PFSK-1 (cell line): ENCODE measurements around the gene RBMS3.

Experiments used
- FOXP2 ChIP-seq: optimal IDR thresholded peaks from 2 replicates; pipeline ENCODE3; 2011; ENCODE audit warnings: borderline replicate concordance, control low read depth, inconsistent platforms; ENCODE audit not compliant: insufficient read depth; ENCODE audit errors: extremely low read length, extremely low read depth
- POLR2AphosphoS5 ChIP-seq: IDR thresholded peaks from 2 replicates; pipeline ENCODE4 v1.6.1; 2012; ENCODE audit warnings: low read depth, mild to moderate bottlenecking, control low read depth, low read length, moderate library complexity
- SIN3A ChIP-seq: IDR thresholded peaks from 2 replicates; pipeline ENCODE4 v1.6.1; 2012; ENCODE audit warnings: mild to moderate bottlenecking, low read length, moderate library complexity, borderline replicate concordance; ENCODE audit not compliant: insufficient read depth
- TAF1 ChIP-seq: IDR thresholded peaks from 2 replicates; pipeline ENCODE4 v1.6.1; 2012; ENCODE audit warnings: low read length, control low read depth, borderline replicate concordance; ENCODE audit not compliant: insufficient read depth
- TF ChIP-seq, protein P1 (sequence below), 2 experiments: IDR thresholded peaks; 2 replicates each; pipeline versions ENCODE4 v1.6.1 to v1.8.0; 2011 to 2012; ENCODE audit warnings: low read depth in 2 of 2, low read length in 2 of 2, control low read depth in 1 of 2, inconsistent platforms in 1 of 2, mild to moderate bottlenecking in 1 of 2, moderate library complexity in 1 of 2; ENCODE audit not compliant: insufficient read depth in 1 of 2

Gene RBMS3

DNA sequence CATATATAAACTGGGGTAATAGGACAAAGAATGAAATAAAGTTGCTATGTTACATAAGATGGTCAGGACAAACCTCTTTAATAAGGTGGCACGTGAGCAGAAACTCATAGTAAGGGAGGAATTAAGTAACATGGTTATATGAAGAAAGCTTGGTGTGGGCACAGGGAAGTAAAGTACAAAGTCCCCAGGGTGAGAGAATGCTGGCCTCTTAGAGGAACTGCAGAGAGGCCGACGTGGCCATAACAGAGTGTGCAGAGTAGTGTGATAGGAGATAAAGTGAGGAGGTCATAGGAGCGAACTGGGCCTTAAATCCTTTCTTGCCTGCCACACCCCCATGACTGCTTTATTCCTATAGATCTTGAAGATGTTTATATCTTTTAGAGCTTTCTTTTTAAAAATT is 17.4 kb upstream of the RBMS3 start:
- TF ChIP-seq, protein P1, sequence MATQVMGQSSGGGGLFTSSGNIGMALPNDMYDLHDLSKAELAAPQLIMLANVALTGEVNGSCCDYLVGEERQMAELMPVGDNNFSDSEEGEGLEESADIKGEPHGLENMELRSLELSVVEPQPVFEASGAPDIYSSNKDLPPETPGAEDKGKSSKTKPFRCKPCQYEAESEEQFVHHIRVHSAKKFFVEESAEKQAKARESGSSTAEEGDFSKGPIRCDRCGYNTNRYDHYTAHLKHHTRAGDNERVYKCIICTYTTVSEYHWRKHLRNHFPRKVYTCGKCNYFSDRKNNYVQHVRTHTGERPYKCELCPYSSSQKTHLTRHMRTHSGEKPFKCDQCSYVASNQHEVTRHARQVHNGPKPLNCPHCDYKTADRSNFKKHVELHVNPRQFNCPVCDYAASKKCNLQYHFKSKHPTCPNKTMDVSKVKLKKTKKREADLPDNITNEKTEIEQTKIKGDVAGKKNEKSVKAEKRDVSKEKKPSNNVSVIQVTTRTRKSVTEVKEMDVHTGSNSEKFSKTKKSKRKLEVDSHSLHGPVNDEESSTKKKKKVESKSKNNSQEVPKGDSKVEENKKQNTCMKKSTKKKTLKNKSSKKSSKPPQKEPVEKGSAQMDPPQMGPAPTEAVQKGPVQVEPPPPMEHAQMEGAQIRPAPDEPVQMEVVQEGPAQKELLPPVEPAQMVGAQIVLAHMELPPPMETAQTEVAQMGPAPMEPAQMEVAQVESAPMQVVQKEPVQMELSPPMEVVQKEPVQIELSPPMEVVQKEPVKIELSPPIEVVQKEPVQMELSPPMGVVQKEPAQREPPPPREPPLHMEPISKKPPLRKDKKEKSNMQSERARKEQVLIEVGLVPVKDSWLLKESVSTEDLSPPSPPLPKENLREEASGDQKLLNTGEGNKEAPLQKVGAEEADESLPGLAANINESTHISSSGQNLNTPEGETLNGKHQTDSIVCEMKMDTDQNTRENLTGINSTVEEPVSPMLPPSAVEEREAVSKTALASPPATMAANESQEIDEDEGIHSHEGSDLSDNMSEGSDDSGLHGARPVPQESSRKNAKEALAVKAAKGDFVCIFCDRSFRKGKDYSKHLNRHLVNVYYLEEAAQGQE (IDR thresholded peaks at IDR 0.05; ENCODE audit: insufficient read depth in 1 of 2, low read depth in 2 of 2, low read length in 2 of 2), result no peak

DNA sequence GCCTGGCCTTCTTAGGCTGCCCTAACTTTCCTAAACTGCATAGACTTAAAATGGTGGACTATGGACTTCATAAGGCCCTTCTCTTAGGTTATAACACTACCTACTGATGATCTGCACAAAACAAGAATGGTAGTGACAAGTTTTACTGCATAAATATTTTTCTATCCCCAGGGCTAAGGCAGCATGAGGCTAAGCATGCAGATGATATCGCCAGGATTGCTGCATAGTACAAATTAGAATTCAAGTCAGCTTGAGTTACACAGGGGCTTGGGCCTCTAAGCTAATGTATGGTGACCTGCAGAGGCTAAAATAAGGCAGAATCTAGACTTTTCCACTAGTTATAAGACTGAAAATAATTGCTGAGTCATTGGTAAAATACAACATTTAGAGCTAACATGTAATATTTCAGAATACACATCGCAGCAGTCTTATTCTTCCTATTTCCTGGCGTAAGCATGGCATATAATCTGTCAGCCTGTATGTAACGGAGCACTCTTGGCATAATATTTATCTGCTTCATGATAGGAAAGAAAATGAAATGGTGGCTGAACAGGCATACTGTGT is 15.3 kb upstream of the RBMS3 start:
- TF ChIP-seq TAF1, result no peak
- TF ChIP-seq SIN3A, result no peak
- no peak for TF ChIP-seq POLR2AphosphoS5
- TF ChIP-seq, protein P1 (IDR thresholded peaks at IDR 0.05; ENCODE audit: insufficient read depth in 1 of 2, low read depth in 2 of 2, low read length in 2 of 2), result no peak
- TF ChIP-seq FOXP2, result no peak

DNA sequence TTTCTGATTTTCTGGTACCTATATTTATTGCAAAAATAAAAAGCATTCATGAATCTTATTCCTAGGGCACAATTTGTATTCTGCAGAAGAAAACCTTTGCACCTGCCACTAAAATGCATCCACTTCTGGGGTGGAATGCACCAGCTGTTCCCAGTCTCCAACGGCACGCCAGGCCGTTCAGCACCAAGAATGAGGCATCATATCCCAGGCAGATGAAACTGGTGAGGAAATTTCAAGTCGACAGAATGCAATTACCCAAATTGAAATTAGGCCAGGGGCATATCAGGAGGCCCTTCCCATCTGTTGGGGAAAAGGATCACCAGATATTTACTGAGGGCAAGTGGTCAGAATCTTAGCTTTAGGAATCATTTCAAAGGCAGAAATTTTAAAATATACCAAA is 13.6 kb upstream of the RBMS3 start:
- no peak for TF ChIP-seq SIN3A
- TF ChIP-seq FOXP2, result no peak
- no peak for TF ChIP-seq POLR2AphosphoS5
- no peak for TF ChIP-seq TAF1
- TF ChIP-seq, protein P1 (IDR thresholded peaks at IDR 0.05; ENCODE audit: insufficient read depth in 1 of 2, low read depth in 2 of 2, low read length in 2 of 2), result no peak

DNA sequence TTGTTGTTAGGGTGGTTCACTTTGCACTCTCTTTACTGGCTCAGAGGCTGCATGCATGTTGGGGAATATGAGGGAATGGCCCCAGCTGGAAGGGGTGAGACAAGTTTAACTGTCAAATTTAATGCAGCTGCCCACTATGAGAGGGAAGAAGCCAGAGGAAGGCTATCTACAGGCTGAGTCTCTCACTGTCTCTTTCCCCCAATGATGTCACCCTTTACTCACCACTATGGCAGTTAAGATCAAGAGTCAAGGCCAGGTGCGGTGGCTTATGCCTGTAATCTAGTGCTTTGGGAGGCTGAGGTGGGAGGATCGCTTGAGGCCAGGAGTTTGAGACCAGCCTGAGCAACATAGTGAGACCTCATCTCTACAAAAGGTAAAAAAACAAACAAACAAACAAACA is 12.2 kb upstream of the RBMS3 start:
- TF ChIP-seq, protein P1 (IDR thresholded peaks at IDR 0.05; ENCODE audit: insufficient read depth in 1 of 2, low read depth in 2 of 2, low read length in 2 of 2), result no peak
- TF ChIP-seq TAF1, result no peak
- TF ChIP-seq FOXP2, result no peak
- no peak for TF ChIP-seq SIN3A
- TF ChIP-seq POLR2AphosphoS5, result no peak

DNA sequence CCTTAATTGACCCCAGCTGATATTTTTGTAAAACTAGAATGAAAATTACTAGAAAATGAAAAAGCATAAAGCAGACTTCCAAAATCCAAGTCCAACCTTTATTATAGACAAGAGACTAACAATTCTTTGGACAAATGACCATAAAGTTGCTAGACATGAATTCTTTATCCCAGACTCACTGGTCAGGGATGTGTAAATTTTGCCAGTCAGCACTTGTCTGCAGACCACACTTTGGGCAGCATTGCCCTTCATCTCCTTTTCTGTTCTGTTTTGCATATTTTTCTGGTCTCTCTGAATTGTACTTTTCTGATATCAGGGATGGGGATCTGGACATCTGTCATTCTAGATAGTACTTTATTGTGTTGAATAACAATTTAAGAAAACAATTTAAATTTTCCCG is 10.1 kb upstream of the RBMS3 start:
- TF ChIP-seq POLR2AphosphoS5 (no peak), TAF1 (no peak), SIN3A (no peak), FOXP2 (no peak)
- TF ChIP-seq, protein P1 (IDR thresholded peaks at IDR 0.05; ENCODE audit: insufficient read depth in 1 of 2, low read depth in 2 of 2, low read length in 2 of 2), result no peak
